ENCODE data around the gene OAF. TPM values are rescaled to one million over a fixed set of nuclear protein-coding genes. Genes with fewer than 3 reads are reported as not detected.

The OAF gene
- total RNA-seq, 1 experiment from 2014 or later, result 11.3 TPM

- no TSS peak for BruUV-seq (replicated peaks)
- TF ChIP-seq CTCF (IDR thresholded peaks at IDR 0.05; ENCODE audit: unreplicated experiment), result no peak
- Mint-ChIP-seq H3K9me3 (ENCODE audit: low read depth, unreplicated experiment) (no peaks in the 10 kb centered on the region), H3K27me3 (ENCODE audit: unreplicated experiment) (peaks cover 22% of the 10 kb centered on the region), H3K27ac (ENCODE audit: unreplicated experiment) (no peak overlapping the region), H3K36me3 (ENCODE audit: insufficient read depth, unreplicated experiment) (no peaks in the 10 kb centered on the region), H3K4me3 (ENCODE audit: low read depth, unreplicated experiment) (no peak overlapping the region), H3K4me1 (ENCODE audit: low read depth, unreplicated experiment) (no peaks in the 10 kb centered on the region)
- CTCF ChIA-PET, result interaction anchor here (0.7 kb wide), 1 partner anchor 482 kb away, joined by 3 read pairs; no protein-coding TSS in a partner anchor
- no peak for DNase-seq
- intact Hi-C loops (cut with micrococcal nuclease; ENCODE audit: unreplicated experiment), result loop anchor here (1.0 kb wide), 1 partner anchor 57 kb away; no protein-coding TSS in a partner anchor
Observed at GRCh38 chr11:120228794-120229384, 18.1 kb downstream of the OAF start.

- Mint-ChIP-seq H3K4me1 (ENCODE audit: low read depth, unreplicated experiment) (no peaks in the 10 kb centered on the region), H3K27me3 (ENCODE audit: unreplicated experiment) (peaks cover 30% of the 10 kb centered on the region), H3K36me3 (ENCODE audit: insufficient read depth, unreplicated experiment) (no peaks in the 10 kb centered on the region), H3K27ac (ENCODE audit: unreplicated experiment) (no peak overlapping the region), H3K4me3 (ENCODE audit: low read depth, unreplicated experiment) (no peak overlapping the region), H3K9me3 (ENCODE audit: low read depth, unreplicated experiment) (no peaks in the 10 kb centered on the region)
- peak; percentile 33 for TF ChIP-seq CTCF (IDR thresholded peaks at IDR 0.05; ENCODE audit: unreplicated experiment)
- intact Hi-C loops (cut with micrococcal nuclease; ENCODE audit: unreplicated experiment), result loop anchor here (1.0 to 10.0 kb wide), 2 partner anchors 57 to 265 kb away; no protein-coding TSS in a partner anchor
- BruUV-seq (replicated peaks), result no TSS peak
- DNase-seq, result peak; percentile 36
- CTCF ChIA-PET, result interaction anchor here (0.7 kb wide), 1 partner anchor 481 kb away, joined by 3 read pairs; no protein-coding TSS in a partner anchor
Observed at GRCh38 chr11:120229451-120230424, 18.9 kb downstream of the OAF start.

GRCh38 chr11:120230433-120231071, 19.7 kb downstream of the OAF start:
- Mint-ChIP-seq H3K36me3 (ENCODE audit: insufficient read depth, unreplicated experiment) (no peaks in the 10 kb centered on the region), H3K4me1 (ENCODE audit: low read depth, unreplicated experiment) (no peaks in the 10 kb centered on the region), H3K9me3 (ENCODE audit: low read depth, unreplicated experiment) (no peaks in the 10 kb centered on the region), H3K27me3 (ENCODE audit: unreplicated experiment) (peaks cover 35% of the 10 kb centered on the region), H3K27ac (ENCODE audit: unreplicated experiment) (no peak overlapping the region), H3K4me3 (ENCODE audit: low read depth, unreplicated experiment) (no peak overlapping the region)
- intact Hi-C loops (cut with micrococcal nuclease; ENCODE audit: unreplicated experiment), result loop anchor here (10.0 kb wide), 1 partner anchor 264 kb away; no protein-coding TSS in a partner anchor
- no peak for TF ChIP-seq CTCF (IDR thresholded peaks at IDR 0.05; ENCODE audit: unreplicated experiment)
- BruUV-seq (replicated peaks), result no TSS peak
- CTCF ChIA-PET, result no interaction called here
- no peak for DNase-seq

- CTCF ChIA-PET, result no interaction called here
- TF ChIP-seq CTCF (IDR thresholded peaks at IDR 0.05; ENCODE audit: unreplicated experiment), result no peak
- Mint-ChIP-seq H3K27me3 (ENCODE audit: unreplicated experiment) (peaks cover 38% of the 10 kb centered on the region), H3K4me1 (ENCODE audit: low read depth, unreplicated experiment) (no peaks in the 10 kb centered on the region), H3K4me3 (ENCODE audit: low read depth, unreplicated experiment) (no peak overlapping the region), H3K36me3 (ENCODE audit: insufficient read depth, unreplicated experiment) (no peaks in the 10 kb centered on the region), H3K27ac (ENCODE audit: unreplicated experiment) (no peak overlapping the region), H3K9me3 (ENCODE audit: low read depth, unreplicated experiment) (no peaks in the 10 kb centered on the region)
- intact Hi-C loops (cut with micrococcal nuclease; ENCODE audit: unreplicated experiment), result loop anchor here (10.0 kb wide), 1 partner anchor 263 kb away; no protein-coding TSS in a partner anchor
- DNase-seq, result no peak
- no TSS peak for BruUV-seq (replicated peaks)
Observed at GRCh38 chr11:120231963-120232362, 21.1 kb downstream of the OAF start.
